Gastrocnemius medialis (tissue), 4 donors: ENCODE results near the gene C1orf94.
"Not testable (repeated sequence)": the region's sequence is repeated elsewhere in the genome, so short reads cannot be mapped to it uniquely, and the experiment has no call there.

Experiments used
- POLR2A ChIP-seq, 2 donors: fragments of 450-650 bp; IDR thresholded peaks; one replicate each; pipeline ENCODE4 v1.6.1; 2017; ENCODE audit warnings: antibody characterized with exemption in 2 of 2, mild to moderate bottlenecking in 2 of 2, moderate library complexity in 2 of 2
- TF ChIP-seq, protein P1 (sequence below), 5 experiments: fragments of 450-650 bp in 3 of 5; fragments of 200-600 bp in 2 of 5; sonication (generic) in 2 of 5; IDR thresholded peaks in 4 of 5; conservative IDR thresholded peaks in 1 of 5; 1 replicate in 4 of 5; 2 replicates in 1 of 5; pipeline ENCODE4 v1.5.1; 2016 to 2019; ENCODE audit warnings: antibody characterized with exemption in 5 of 5, mild to moderate bottlenecking in 3 of 5, moderate library complexity in 3 of 5

DNA sequence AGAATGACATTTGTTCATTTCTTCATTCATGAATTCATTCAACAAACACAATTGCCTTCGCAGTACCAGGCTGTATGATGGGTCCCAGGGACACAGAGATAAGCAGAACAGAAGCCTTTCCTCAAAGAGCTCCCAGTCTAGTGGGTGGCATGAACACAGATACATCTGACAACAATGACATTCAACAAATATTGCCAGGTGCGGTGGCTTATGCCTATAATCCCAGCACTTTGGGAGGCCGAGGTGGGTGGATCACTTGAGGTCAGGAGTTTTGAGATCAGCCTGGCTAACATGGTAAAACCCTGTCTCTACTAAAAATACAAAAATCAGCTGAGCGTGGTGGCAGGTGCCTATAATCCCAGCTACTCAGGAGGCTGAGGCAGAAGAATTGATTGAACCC, 6.7 kb downstream of the C1orf94 start:
- TF ChIP-seq, protein P1, sequence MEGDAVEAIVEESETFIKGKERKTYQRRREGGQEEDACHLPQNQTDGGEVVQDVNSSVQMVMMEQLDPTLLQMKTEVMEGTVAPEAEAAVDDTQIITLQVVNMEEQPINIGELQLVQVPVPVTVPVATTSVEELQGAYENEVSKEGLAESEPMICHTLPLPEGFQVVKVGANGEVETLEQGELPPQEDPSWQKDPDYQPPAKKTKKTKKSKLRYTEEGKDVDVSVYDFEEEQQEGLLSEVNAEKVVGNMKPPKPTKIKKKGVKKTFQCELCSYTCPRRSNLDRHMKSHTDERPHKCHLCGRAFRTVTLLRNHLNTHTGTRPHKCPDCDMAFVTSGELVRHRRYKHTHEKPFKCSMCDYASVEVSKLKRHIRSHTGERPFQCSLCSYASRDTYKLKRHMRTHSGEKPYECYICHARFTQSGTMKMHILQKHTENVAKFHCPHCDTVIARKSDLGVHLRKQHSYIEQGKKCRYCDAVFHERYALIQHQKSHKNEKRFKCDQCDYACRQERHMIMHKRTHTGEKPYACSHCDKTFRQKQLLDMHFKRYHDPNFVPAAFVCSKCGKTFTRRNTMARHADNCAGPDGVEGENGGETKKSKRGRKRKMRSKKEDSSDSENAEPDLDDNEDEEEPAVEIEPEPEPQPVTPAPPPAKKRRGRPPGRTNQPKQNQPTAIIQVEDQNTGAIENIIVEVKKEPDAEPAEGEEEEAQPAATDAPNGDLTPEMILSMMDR (IDR thresholded peaks at IDR 0.05 in 4 of 5, conservative IDR thresholded peaks at IDR 0.05 in 1 of 5): not testable (repeated sequence)
- TF ChIP-seq POLR2A (IDR thresholded peaks at IDR 0.05): not testable (repeated sequence)
